Stimulated activated CD8-positive, alpha-beta memory T cell treated with anti-CD3 and anti-CD28 coated beads, Interleukin-15, amount 100 ng/mL, for 4 hours (primary cell): ENCODE results near the gene RPL22L1.
"Not testable (repeated sequence)": the region's sequence is repeated elsewhere in the genome, so short reads cannot be mapped to it uniquely, and the experiment has no call there.

ENCODE experiments used
- DNase-seq, 2 donors: peaks; one replicate each; pipeline ENCODE4 v3.0.0-alpha.2; 2020; ENCODE audit warnings: low read depth in 2 of 2

RPL22L1 gene

DNA sequence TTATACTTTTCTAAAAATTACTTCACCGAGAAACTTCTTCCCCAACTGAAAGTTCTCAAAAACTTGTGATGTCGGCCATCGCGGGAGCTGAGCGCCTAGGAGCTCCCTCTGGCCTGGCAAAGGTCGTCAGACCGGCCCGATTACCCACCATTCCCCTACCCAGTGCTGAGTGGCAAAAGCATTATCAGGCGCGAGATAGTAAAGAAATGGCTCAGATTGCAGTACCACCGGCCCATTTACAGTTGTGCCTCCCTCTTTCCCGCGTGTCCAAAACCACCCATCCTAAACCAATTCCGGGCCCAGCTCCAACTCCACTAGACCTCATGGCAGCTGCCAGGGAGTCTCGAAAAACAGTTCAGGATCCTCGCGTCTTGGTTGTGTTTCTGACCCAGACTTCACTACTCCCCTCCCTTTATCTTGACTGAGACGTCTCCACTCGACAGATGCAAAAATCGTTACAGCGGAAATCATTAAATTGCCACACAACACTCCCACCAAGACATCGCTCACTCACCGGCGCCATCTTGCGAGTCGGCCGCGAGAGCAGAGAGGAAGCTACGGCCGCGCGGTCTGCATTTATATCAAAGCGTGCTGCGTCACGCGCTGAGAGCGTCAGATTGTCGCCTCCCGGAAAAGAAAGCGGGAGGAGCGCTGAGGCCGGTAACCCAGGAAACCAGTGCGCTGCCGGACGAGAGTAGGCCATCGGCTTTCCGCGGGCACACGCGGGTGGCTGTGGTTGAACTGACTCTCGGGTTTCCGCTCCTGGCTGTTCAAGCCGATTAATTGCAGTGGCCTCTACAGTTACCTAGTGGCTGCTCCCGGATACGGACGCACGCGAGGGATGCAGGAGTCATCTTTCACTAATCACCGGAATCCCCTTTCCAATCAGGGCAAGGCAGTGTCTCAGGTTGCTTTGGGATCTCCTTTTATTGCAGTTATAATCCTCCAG, at the start of gene RPL22L1:
TSS of gene RPL22L1 (minus strand) at position 551 of the 949 bp plus-strand sequence. CDS start at position 523, 28 bp downstream.
- peak; percentile 85 to 89 for DNase-seq

DNA sequence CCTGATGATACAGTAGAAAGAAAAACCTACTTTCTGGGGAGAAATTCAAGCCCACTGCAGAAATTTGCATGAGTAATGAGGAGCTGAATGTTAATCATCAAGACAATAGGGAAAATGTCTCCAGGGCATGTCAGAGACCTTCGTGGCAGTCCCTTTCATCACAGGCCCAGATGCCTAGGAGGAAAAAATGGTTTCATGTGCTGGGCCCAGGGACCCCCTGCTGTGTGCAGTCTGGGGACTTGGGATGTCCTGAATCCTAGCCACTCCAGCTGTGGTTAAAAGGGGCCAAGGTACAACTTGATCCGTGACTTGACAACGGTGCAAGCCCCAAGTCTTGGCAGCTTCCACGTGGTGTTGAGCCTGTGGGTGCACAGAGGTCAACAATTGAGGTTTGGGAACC, 48.7 kb upstream of the RPL22L1 start:
- no peak for DNase-seq

DNA sequence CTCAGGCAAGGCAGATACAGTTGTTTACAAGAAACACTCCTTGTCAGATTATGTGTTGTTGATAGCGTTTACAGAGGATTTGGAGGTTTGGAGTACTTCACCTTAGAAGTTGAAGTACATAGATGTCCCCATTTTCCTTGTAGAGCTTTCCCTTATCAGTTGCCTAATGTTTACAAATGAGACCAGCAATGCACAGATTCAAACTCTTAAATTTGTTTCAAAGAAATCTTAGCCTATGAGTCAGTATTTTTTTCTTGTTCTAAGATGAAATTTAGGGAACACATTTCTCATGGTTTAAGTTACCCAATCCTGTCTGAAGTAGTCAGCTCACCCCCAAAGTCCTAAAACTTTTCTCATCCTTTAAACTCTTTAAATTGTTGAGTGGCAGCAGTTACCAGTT, 44.7 kb upstream of the RPL22L1 start:
- DNase-seq, result no peak

DNA sequence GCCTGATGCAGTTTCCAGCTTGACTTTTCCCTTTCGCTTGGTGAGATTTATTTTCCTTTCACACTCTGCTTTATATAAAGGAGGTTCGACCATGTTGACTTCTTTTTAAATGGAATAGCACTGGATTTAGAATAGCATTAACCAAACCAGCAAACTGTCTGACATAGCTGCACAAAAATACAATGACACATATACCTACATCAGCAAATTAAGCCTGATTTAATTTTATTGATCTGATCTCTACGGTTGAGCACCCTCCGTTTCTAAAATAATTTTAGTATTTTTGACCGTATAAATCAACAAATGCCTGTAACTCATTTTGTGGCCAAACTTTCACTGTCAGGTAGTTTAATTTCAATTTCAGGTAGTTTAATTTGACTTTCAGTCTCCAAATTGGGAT, 44.2 kb upstream of the RPL22L1 start:
- no peak for DNase-seq

DNA sequence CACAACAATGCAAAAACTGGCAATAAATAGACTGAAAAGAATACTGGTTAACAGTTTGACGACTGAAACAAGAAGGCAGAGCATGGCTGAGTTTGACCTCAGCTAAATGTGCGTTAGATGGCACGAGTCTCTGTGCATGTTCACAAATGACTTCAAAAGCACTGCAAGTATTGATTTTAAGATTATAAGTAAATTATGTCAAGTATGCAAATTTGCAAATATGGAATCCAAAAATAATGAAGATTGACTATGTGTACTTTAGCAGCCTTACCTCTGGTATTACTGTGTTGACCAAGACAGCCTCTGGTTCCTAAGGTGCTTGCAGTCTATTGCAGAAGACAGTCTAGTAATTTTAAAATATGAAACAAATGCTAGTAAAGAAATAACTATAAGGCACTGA, 41.1 kb upstream of the RPL22L1 start:
- DNase-seq, result no peak

DNA sequence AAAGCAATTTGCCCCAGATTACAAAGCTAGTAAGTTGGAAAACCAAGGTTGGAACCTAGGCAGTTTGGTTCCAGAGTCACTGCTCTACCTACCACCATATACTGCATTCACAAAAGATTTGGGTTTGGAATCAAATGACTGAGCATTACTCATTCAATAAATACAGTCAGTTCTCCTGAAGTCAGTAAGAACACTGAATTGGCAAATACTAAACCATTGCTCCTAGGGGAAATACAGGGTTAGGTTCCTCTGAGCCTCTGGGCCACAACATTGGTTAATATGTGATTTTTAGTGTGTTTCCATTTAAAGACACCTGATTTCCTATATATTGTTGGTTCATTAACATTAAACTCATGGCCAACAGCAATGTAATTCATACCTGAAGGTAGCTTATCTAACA, 40.5 kb upstream of the RPL22L1 start:
- no peak for DNase-seq

DNA sequence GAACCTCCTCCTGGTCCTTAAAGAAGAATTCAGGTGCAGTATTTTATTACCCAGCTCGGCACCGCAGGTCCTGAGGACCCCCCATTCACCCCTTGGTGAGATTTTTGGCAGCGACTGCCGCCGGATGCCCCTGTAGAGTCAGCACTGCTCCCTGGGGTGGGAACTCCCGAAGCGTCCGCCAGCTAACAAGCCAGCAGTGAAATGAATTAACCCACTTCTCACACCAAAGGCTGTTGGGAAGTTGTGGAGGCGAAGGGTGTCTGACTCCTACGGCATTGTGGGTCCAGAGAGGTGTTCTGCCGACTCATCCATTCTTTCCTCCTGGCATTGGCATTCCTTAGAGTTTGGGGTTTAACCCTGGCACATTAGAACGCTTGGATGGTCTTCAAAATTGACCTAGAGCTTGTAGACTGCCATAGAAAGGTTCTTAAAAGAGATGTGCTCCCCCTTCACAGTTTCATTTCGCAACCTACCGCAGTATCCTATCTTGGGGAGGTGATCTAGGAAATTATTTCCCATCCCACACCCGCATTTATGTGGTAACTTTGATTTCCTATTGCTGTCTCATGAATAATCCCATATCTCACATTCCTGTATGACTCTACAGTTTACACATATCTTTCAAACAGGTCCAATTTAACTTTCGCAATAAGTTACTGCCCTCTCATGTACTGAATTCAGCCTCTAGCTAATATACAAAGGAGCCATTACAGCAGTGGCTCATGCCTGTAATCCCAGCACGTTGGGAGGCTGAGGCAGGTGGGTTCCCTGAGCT, 39.3 kb upstream of the RPL22L1 start:
- no peak for DNase-seq

DNA sequence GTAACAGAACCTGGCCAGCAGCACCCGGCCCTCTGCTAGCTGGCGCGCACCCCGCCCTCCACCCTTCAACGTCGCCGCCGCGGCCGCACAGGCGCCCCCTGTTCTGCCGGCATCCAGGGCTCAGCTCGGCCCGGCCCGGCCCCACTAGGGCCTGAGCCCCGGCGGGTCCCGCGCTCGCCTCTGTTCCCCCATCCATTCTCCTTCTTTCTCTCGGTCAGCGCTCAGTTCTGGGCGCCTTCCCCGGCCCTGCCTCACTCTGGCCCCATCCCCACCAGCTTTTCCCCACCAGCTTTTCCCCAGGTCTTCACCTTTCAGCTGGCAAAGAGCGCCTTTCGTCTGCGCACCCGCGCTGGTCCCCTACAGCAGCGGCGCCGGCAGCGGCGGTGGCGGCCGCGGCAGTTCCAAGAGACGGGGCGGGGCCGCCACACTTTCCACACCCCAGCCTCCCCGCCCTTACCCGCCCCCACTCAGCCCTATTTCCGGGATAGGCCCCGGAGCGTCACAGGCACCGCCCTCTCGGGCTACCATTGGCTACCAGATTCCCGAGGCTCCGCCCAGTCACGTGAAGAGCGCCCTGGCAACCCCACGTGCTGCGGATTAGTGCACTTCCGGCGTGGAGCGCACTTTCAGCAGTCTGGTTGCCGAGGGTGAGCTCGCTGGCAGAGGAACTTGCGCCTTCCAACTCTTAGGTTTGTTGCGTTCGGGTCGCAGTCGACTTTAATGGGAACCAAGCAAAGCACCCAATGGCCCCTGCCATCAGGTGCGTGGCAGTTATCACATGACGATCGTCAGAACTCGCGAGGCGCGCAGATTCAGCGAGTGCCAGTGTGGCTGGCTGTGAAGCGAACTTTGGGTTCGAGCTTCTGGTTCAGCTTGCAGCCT, 38.5 kb upstream of the RPL22L1 start, which contains the start of gene EIF5A2:
TSS of gene EIF5A2 (minus strand) at position 403 of the 882 bp plus-strand sequence. CDS start 831 bp downstream, outside the sequence.
- DNase-seq, result peak; percentile 88 to 93

DNA sequence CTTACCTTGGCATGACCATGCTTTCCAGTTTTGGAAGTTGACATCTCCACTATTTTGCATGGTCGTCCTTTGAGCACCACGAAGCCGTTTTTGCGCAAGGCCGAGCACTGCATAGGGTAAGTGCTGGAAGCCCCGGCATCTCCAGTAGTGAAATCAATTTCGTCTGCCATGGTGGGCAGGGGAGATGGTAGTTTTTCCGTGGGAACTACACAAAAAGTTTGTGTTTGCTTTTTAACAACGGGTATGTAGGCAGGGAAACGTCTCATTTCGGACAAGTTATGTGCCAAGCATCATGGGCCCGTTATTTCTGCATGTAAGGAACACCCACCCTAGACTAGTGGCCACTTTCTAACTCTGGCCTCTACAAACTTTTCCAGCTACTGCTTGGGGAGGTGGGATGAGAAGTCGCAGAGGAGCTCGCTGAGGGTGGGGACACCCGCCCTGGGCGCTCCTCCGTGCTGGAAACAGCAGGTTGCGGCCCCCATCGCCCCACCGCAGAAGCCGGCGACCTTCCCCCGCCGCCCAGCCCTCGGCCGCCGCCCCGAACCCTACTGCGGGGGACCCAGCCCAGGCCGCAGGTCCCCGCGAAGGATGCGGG, 37.7 kb upstream of the RPL22L1 start:
- no peak for DNase-seq

DNA sequence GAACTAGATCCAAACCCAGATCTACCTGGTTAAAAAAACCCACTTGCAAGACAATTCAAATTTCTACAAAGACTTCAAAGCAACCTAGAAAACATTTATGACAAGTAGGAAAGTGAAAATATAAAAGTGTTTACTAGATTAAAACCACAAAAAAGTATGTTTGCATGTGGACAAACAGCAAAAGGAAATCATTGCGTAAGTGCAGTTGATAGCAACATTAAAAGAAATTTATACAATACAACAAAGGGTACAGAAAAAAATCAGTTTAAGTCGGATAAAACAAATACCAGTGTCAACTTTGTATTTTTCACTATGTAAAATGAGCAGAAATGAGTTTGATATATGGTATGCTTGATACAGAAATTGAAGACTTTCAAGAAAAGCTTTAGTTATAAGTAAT, 35.9 kb upstream of the RPL22L1 start:
- DNase-seq, result no peak

DNA sequence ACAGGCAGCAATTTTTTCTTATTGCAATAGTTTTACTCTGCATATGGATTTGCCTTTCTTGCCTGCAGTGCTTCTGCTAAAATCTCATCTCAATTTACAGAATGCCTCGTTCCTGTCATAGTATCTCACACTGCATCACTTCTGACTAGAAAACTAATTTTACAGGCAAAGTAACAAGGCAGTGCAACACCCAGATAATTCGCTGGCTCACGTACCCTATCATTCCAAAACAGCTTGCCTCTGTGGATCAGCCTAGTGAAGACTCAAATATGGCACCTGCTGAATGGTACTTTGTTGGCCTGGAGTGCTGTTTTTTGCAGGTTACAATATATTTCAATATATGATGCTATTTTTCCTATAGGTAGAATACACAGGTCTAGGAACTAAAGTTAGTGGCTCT, 33.1 kb upstream of the RPL22L1 start:
- DNase-seq, result no peak

DNA sequence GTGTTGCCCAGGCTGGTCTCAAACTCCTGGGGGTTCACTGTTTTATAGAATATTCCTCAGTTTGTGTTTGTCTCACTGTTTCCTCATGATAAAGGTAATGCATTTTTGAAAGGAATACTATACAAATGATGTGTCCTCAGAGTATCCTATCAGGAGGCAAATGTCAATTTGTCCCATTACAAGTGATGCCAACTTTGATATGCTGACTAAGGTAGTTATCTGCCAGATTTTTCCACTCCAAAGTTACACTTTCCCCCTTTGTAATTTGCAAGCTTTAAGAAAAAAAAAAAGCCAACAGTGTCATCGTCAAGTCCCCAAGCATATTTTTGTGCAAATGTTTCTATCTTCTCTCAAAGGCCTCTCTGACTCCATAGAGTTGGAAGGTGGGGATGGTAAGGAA, 29.5 kb upstream of the RPL22L1 start:
- no peak for DNase-seq

DNA sequence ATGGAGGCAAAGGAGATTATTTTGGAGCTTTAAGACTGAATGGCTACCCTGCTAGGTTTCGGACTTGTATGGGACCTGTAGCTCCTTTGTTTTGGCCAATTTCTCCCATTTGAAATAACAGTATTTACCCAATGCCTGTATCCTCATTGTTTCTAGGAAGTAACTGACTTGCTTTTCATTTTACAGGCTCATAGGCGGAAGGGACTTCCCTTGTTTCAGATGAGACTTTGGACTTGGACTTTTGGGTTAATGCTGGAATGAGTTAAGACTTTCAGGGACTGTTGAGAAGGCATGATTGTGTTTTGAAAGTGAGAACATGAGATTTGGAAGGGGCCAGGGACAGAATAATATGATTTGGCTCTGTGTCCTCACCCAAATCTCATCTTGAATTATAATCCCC, 28.0 kb upstream of the RPL22L1 start:
- DNase-seq, result no peak

DNA sequence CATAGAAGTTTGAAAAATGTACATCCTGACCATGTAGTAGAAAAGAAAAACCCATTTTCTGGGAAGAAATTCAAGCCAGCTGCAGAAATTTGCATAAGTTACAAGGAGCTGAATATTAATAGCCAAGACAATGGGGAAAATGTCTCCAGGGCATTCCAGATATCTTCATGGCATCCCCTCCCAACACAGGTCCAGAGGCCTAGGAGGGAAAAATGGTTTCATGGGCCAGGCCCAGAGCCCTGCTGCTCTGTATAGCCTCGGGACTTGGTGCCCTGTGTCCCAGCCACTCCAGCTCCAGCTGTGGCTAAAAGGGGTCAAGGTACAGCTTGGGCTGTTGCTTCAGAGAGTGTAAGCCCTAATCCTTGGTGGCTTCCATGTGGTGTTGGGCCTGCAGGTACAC, 27.2 kb upstream of the RPL22L1 start:
- DNase-seq, result not testable (repeated sequence)

DNA sequence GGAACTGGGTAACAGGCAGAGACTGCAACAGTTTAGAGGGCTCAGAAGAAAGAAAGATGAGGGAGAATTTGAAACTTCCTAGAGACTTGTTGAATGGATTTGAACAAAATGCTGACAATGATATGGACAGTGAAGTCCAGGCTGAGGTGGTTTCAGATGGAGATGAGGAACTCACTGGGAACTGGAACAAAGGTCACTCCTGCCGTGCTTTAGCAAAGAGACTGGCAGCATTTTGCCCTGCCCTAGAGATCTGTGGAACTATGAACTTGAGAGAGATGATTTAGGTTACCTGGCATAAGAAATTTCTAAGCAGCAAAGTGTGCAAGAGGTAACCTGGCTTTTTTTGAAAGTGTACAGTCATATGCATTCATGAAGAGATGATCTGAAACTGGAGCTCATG, 26.8 kb upstream of the RPL22L1 start:
- DNase-seq, result no peak

DNA sequence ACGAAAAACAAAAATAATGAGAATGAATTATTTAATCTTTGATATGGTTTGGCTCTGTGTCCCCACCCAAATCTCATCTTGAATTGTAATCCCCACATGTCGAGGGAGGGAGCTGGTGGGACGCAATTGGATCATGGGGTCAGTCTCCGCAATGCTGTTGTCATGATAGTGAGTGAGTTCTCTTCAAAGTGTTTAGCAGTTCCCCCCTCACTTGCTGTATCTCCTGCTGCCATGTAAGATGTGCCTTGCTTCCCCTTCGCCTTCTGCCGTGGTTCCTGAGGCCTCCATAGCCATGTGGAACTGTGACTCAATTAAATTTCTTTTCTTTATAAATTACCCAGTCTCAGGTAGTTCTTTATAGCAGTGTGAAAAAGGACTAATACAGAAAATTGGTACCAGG, 26.3 kb upstream of the RPL22L1 start:
- not testable (repeated sequence) for DNase-seq

DNA sequence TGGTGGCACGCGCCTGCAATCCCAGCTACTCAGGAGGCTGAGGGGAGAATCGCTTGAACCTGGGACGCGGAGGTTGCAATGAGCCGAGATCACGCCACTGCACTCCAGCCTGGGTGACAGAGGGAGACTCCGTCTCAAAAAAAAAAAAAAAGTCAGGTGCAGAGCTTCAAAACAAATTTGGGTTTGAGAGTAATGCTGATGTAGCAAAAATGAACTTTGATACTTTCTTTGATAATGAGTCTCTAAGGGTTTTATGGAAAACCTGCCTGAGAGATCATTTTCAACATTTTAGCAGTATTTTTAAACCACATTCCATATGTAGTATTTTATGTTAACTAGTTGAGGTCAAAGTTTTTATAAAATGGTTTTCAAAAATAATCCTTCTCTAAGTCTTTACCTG, 23.9 kb upstream of the RPL22L1 start:
- no peak for DNase-seq

DNA sequence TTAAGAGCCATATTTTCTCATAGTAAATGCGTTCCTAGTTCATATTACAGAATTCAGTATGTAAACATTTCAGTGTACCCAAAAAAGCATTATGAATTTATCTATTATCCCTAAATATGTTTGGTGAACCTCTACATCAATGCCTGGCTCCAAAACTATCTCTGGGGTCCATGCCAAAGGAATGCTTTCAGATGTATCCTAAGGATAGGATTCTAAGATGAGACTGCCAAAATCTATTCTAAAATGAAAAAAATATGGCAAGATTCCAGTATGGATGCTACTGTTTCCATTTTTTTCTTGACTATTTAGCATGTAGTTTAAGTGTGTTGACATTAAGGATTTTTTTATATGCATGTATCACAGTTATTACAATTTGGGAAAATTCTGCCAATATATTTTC, 19.6 kb upstream of the RPL22L1 start:
- DNase-seq, result no peak

DNA sequence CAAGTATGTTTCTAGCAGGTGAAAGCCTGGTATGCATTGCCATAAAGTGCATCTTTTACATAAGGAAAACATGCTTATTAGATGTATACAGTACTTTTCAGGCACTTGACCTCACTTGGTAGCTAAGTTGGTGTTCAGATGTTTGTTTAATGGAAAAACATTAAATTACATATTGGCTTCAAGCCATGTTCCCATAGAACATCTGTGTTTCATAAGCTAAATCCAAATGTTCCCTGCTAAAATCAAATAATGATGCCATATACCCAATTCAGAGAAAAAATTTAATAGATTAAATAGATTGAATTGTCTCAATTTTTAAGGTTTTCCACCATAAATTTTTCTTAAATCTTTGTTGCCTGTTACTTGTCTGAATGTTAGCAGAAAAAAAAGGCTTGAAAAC, 19.1 kb upstream of the RPL22L1 start:
- no peak for DNase-seq

DNA sequence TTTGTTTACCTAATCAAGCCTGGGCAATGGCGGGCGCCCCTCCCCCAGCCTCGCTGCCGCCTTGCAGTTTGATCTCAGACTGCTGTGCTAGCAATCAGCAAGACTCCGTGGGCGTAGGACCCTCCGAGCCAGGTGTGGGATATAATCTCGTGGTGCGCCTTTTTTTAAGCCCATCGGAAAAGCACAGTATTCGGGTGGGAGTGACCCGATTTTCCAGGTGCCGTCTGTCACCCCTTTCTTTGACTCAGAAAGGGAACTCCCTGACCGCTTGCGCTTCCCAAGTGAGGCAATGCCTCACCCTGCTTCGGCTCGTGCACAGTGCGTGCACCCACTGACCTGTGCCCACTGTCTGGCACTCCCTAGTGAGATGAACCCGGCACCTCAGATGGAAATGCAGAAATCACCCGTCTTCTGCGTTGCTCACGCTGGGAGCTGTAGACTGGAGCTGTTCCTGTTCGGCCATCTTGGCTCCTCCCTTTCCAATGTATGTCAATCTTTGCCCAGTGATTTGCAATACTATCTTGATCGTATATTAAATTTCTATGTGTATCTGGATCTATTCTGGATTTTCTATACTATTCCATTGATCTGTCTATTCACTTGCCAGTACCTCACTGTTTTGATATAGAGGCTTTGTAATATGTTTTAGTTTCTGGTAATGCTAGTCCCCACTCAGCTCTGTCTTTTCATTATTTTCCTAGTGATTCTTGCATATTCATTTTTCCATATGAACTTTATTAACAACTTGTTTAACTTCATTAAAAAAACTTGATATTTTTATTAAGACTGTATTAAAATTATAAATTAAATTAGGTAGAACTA, 14.3 kb upstream of the RPL22L1 start:
- DNase-seq, result not testable (repeated sequence)
